Hepatocyte (in vitro differentiated cells): ENCODE results near the gene DRC7.

ENCODE experiments used
- EZH2 ChIP-seq: fragments of 200-600 bp; sonication (generic); IDR thresholded peaks from 2 replicates; pipeline ENCODE4 v1.6.1; 2016; ENCODE audit warnings: antibody characterized with exemption, mild to moderate bottlenecking, borderline replicate concordance
- TF ChIP-seq, protein P1 (sequence below): fragments of 200-600 bp; sonication (generic); IDR thresholded peaks from 2 replicates; pipeline ENCODE4 v1.5.1; 2016; ENCODE audit warnings: antibody characterized with exemption, mild to moderate bottlenecking; ENCODE audit not compliant: poor library complexity

DNA sequence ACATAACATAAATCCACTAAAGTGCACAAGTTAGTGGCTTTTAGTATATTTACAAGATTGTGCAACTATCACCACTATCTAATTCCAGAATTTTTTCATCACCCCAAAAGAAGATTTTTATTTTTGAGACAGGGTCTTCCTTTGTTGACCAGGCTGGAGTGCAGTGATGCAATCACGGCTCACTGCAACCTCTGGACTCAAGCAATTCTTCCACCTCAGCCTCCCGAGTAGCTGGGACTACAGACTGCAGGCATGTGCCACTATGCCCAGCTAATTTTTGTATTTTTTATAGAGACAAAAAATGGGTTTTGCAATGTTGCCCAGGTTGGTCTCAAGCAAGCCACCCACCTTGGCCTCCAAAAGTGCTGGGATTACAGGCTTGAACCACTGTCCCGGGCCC lies 15.1 kb downstream of the DRC7 start:
- TF ChIP-seq, protein P1, sequence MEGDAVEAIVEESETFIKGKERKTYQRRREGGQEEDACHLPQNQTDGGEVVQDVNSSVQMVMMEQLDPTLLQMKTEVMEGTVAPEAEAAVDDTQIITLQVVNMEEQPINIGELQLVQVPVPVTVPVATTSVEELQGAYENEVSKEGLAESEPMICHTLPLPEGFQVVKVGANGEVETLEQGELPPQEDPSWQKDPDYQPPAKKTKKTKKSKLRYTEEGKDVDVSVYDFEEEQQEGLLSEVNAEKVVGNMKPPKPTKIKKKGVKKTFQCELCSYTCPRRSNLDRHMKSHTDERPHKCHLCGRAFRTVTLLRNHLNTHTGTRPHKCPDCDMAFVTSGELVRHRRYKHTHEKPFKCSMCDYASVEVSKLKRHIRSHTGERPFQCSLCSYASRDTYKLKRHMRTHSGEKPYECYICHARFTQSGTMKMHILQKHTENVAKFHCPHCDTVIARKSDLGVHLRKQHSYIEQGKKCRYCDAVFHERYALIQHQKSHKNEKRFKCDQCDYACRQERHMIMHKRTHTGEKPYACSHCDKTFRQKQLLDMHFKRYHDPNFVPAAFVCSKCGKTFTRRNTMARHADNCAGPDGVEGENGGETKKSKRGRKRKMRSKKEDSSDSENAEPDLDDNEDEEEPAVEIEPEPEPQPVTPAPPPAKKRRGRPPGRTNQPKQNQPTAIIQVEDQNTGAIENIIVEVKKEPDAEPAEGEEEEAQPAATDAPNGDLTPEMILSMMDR: no peak
- TF ChIP-seq EZH2: no peak
